ENCODE results near the gene CBY3.

CBY3 gene

DNA sequence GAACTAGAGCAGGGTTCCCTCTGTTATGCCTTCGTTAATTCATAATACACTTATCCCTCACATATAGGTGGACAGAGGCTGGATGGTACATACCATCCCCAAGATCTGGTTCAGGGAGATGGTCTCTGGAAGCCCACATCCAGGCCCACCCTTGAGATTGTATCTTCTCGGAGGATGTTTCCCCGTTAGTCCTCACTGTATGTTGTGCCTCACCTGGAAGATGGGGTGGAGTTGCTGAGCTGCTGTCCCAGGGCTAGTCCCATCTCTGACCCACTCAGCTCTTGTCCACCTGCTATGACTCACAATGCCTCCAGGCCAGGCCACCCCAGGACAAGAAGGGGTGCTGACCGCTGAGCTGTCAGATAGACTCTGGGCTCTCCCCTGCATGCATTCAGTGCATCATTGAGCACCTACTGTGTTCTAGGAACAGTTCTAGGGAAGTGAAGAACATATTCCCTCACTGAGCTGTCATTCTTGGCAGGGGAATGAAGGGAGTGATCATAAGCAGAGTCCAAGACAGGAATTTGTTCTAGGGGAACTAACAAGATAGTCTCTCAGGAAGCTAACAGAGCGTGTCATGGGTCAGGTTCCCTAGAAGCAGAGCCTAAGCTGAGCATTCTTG, at the start of gene CBY3:
Gene CBY3, minus strand, starts transcription at position 255 of the 622 bp plus-strand sequence. Its CDS starts 116 bp downstream, at position 139.
- Histone ChIP-seq H3K27me3 (replicated peaks; ENCODE audit: insufficient read depth, low read length) (no peaks in the 10 kb centered on the region), H3K9ac (ENCODE audit: low read length) (no peak within 1 kb of the TSS), H3F3A (ENCODE audit: insufficient read depth, low read length) (peaks cover 10% of the 10 kb centered on the region), H3K9me2 (replicated peaks; ENCODE audit: insufficient read depth, low read length) (no peaks in the 10 kb centered on the region), H3K9me3 (replicated peaks; ENCODE audit: insufficient read depth, low read length) (no peaks in the 10 kb centered on the region), H3K4me2 (ENCODE audit: low read depth, low read length) (no peak within 1 kb of the TSS), H3K79me2 (ENCODE audit: low read length) (peaks cover 5% of the 10 kb centered on the region), H4K20me1 (ENCODE audit: insufficient read depth, low read length) (no peaks in the 10 kb centered on the region), H3K4me3 (ENCODE audit: low read length) (no peak within 1 kb of the TSS), H3K36me3 (replicated peaks; ENCODE audit: insufficient read depth, low read length) (no peaks in the 10 kb centered on the region), H3K27ac (ENCODE audit: low read length) (no peak within 1 kb of the TSS), H2AFZ (ENCODE audit: low read length) (no peak within 1 kb of the TSS), H3K4me1 (ENCODE audit: low read length) (peaks cover 15% of the 10 kb centered on the region)
- TF ChIP-seq EZH2phosphoT487 (IDR thresholded peaks at IDR 0.05; ENCODE audit: low read length) (no peak), EZH2 (optimal IDR thresholded peaks at IDR 0.05; ENCODE audit: low read depth, low read length) (no peak)
- TF ChIP-seq, protein P1, sequence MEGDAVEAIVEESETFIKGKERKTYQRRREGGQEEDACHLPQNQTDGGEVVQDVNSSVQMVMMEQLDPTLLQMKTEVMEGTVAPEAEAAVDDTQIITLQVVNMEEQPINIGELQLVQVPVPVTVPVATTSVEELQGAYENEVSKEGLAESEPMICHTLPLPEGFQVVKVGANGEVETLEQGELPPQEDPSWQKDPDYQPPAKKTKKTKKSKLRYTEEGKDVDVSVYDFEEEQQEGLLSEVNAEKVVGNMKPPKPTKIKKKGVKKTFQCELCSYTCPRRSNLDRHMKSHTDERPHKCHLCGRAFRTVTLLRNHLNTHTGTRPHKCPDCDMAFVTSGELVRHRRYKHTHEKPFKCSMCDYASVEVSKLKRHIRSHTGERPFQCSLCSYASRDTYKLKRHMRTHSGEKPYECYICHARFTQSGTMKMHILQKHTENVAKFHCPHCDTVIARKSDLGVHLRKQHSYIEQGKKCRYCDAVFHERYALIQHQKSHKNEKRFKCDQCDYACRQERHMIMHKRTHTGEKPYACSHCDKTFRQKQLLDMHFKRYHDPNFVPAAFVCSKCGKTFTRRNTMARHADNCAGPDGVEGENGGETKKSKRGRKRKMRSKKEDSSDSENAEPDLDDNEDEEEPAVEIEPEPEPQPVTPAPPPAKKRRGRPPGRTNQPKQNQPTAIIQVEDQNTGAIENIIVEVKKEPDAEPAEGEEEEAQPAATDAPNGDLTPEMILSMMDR (IDR thresholded peaks at IDR 0.05; ENCODE audit: low read length) = no peak
- DNase-seq = no peak

DNA sequence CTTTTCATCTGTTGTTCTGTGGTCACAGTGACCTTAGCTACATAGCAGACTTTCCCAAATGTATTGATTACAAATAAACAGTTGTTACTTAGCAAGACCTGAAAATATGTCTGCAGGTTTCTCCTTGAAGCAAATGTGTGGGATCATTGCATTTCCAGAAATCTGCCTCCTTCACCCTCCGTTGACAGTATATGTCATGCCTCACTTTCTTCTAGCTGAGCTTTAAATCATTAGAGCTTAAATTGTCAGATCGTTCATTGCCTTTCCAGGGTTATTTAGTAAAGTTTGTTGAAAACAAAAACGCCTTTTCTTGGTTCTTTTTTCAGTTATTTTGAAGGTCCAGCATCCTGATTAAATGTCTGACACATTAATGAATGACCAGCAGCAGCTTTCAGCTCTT, 49.5 kb upstream of the CBY3 start:
- no peak for DNase-seq
- peaks cover 21% of the 10 kb centered on the region; the same call in 1 of the 2 replicates for H3K36me3 ChIP-seq (replicated peaks; ENCODE audit: insufficient read depth, low read length)

DNA sequence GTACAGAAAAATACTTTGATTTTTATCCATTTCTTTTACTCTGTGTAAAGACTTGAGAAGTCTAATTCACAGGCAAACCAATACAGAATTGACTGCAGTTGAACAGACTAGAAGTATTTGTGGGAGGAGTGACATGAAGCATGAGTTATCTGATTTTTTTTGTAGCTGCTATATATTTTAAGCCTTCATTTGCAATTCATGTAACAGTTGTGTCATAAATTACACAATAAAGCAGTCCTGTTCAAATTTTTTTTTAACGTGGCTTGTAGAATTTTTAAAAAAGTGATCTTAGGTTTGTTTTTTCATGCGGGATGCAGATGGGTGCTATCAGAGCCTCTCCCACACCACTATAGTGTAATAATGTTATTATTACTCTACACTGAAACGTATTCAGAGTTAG, 48.9 kb upstream of the CBY3 start:
- TF ChIP-seq, protein P1 (IDR thresholded peaks at IDR 0.05; ENCODE audit: low read length) = no peak
- TF ChIP-seq EZH2phosphoT487 (IDR thresholded peaks at IDR 0.05; ENCODE audit: low read length) (no peak), EZH2 (optimal IDR thresholded peaks at IDR 0.05; ENCODE audit: low read depth, low read length) (no peak)
- H4K20me1 ChIP-seq (ENCODE audit: insufficient read depth, low read length) = no peaks in the 10 kb centered on the region
- no peaks in the 10 kb centered on the region for H3K9me2 ChIP-seq (replicated peaks; ENCODE audit: insufficient read depth, low read length)
- no peaks in the 10 kb centered on the region for H3K9me3 ChIP-seq (replicated peaks; ENCODE audit: insufficient read depth, low read length)
- H3K9ac ChIP-seq (ENCODE audit: low read length) = no peak overlapping the region
- no peak overlapping the region for H3K4me2 ChIP-seq (ENCODE audit: low read depth, low read length)
- H3K36me3 ChIP-seq (replicated peaks; ENCODE audit: insufficient read depth, low read length) = peaks cover 24% of the 10 kb centered on the region; the same call in 1 of the 2 replicates
- H3K4me3 ChIP-seq (ENCODE audit: low read length) = no peak overlapping the region
- peaks cover 31% of the 10 kb centered on the region for H3K79me2 ChIP-seq (ENCODE audit: low read length)
- no peaks in the 10 kb centered on the region for H3K27me3 ChIP-seq (replicated peaks; ENCODE audit: insufficient read depth, low read length)
- peaks cover 44% of the 10 kb centered on the region for H3F3A ChIP-seq (ENCODE audit: insufficient read depth, low read length)
- 0 out of 2 replicates have a peak overlapping the region, but pooled peaks have one; percentile 19 for H3K27ac ChIP-seq (ENCODE audit: low read length)
- DNase-seq = no peak
- peaks cover 31% of the 10 kb centered on the region for H3K4me1 ChIP-seq (ENCODE audit: low read length)
- no peak overlapping the region for H2AFZ ChIP-seq (ENCODE audit: low read length)

More for the DNA sequence above, 49.5 kb upstream of the CBY3 start:
- Histone ChIP-seq H3F3A (ENCODE audit: insufficient read depth, low read length) (peaks cover 44% of the 10 kb centered on the region), H3K4me1 (ENCODE audit: low read length) (peaks cover 31% of the 10 kb centered on the region), H3K9me3 (replicated peaks; ENCODE audit: insufficient read depth, low read length) (no peaks in the 10 kb centered on the region), H3K27me3 (replicated peaks; ENCODE audit: insufficient read depth, low read length) (no peaks in the 10 kb centered on the region), H3K79me2 (ENCODE audit: low read length) (peaks cover 33% of the 10 kb centered on the region), H4K20me1 (ENCODE audit: insufficient read depth, low read length) (no peaks in the 10 kb centered on the region), H3K9ac (ENCODE audit: low read length) (no peak overlapping the region; the same call in 1 of the 2 replicates), H3K4me2 (ENCODE audit: low read depth, low read length) (peak overlapping the region; percentile 84; the same call in 1 of the 2 replicates), H3K27ac (ENCODE audit: low read length) (peak overlapping the region; percentile 19; the same call in 1 of the 2 replicates), H3K4me3 (ENCODE audit: low read length) (no peak overlapping the region), H2AFZ (ENCODE audit: low read length) (no peak overlapping the region), H3K9me2 (replicated peaks; ENCODE audit: insufficient read depth, low read length) (no peaks in the 10 kb centered on the region)
- TF ChIP-seq EZH2 (optimal IDR thresholded peaks at IDR 0.05; ENCODE audit: low read depth, low read length) = no peak
- no peak for TF ChIP-seq EZH2phosphoT487 (IDR thresholded peaks at IDR 0.05; ENCODE audit: low read length)
- TF ChIP-seq, protein P1 (IDR thresholded peaks at IDR 0.05; ENCODE audit: low read length) = no peak
